ENCODE measurements around the gene ATP8B1. TPM values are rescaled to one million over a fixed set of nuclear protein-coding genes. Genes with fewer than 3 reads are reported as not detected.

The ATP8B1 gene
- polyA plus RNA-seq, 3 donors = 0.02 to 0.11 (median 0.03) TPM

DNA sequence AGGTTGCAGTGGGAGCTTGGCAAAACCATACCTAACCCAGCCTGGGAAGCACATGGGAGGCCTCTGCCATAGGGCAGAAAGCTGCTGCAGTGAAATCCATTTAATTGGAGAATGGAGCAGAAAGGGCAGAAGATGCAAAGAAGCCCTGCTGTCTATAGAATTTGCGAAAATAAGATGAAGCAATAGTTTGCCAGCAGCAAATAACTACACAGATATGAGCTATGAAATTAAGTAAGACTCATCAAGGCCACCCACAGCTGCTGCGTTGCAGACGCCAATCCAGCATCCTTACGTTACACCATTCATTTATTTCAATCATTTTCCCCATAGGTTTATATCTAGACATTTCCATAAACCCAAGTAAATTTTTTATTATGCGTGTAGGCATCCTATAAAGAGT, 21.1 kb downstream of the ATP8B1 start:
- Mint-ChIP-seq H3K4me3 (no peak overlapping the region), H3K9me3 (peaks cover 0 to 2% (median 0%) of the 10 kb centered on the region in 7 donors), H3K27me3 (ENCODE audit: low read depth in 3 of 3) (peaks cover 0 to 5% (median 3%) of the 10 kb centered on the region in 3 donors), H3K27ac (no peak overlapping the region), H3K36me3 (peaks cover 0 to 2% of the 10 kb centered on the region in 2 donors), H3K4me1 (peaks cover 24% of the 10 kb centered on the region)
- no peak overlapping the region for H3K27ac ChIP-seq (ENCODE audit: low read depth in 1 of 2, low read length in 2 of 2)
- intact Hi-C loops (cut with micrococcal nuclease) = no loop called here
- H4K20me1 ChIP-seq (ENCODE audit: insufficient read depth, low read length) = no peaks in the 10 kb centered on the region
- no peak overlapping the region for H3K4me3 ChIP-seq (replicated peaks in 1 of 3; ENCODE audit: low read depth in 2 of 3, low read length in 3 of 3)
- H3K27me3 ChIP-seq (ENCODE audit: control insufficient read depth in 2 of 2, insufficient read depth in 2 of 2, low read length in 2 of 2) = no peaks in the 10 kb centered on the region
- H3K4me2 ChIP-seq (replicated peaks; ENCODE audit: extremely low read depth, low read length, poor library complexity, severe bottlenecking) = no peak overlapping the region
- no peaks in the 10 kb centered on the region for H3K9me3 ChIP-seq (replicated peaks in 1 of 2; ENCODE audit: control insufficient read depth in 1 of 2, insufficient read depth in 1 of 2, low read length in 2 of 2)
- DNase-seq = no peak
- peaks cover 15 to 25% of the 10 kb centered on the region in 2 donors for H3K4me1 ChIP-seq (ENCODE audit: control insufficient read depth in 1 of 2, insufficient read depth in 2 of 2, low read length in 2 of 2)
- H3K79me2 ChIP-seq (ENCODE audit: insufficient read depth, low read length) = no peaks in the 10 kb centered on the region
- H3K36me3 ChIP-seq (replicated peaks in 1 of 2; ENCODE audit: control insufficient read depth in 1 of 2, insufficient read depth in 2 of 2, low read length in 2 of 2) = no peaks in the 10 kb centered on the region
- H3K9ac ChIP-seq (ENCODE audit: insufficient read depth, low read length, poor library complexity, severe bottlenecking) = no peak overlapping the region
- TF ChIP-seq CTCF (IDR thresholded peaks at IDR 0.05) = no peak
- WGBS (ENCODE audit: insufficient coverage) = no CpG with 5 or more reads among the region's 5 CpGs
- H2AFZ ChIP-seq (ENCODE audit: insufficient read depth, low read depth, low read length, poor library complexity, severe bottlenecking) = no peak overlapping the region

DNA sequence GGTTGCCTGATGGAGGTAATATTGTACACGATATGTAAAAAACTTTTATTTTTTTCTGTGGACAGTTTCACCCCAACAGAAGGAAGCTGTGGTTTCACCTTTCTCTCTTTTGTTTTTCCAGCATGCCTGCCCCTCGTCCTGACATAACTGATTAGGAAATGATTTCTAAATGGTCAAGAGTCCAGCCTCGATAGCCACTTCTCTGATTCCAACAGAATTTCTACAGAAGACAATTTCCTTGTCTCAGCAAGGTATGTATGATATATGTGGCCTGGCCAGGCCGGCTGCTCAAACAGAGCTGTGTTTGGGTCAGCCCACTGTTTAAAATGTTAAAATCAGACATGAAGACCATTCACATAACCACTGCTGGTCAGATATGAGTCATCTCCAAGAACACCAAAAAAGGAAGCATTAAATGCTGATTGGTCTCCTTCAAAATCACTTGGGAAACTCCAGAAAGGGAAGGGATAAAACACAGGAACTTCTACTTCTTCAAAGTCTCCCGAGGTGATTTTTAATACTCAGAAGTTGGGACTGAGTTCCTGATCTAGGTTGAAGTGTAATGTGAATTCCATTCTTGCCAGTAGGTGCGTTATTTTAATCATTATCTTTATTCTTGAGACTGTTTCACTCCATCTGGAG, 22.3 kb downstream of the ATP8B1 start:
- DNase-seq = peak; percentile 20 to 89 (median 65)
- peak overlapping the region in 1 of 2 donors; percentile 9 for H3K27ac ChIP-seq (ENCODE audit: low read depth in 1 of 2, low read length in 2 of 2)
- H3K4me1 ChIP-seq (ENCODE audit: control insufficient read depth in 1 of 2, insufficient read depth in 2 of 2, low read length in 2 of 2) = peaks cover 15 to 25% of the 10 kb centered on the region in 2 donors
- H3K36me3 ChIP-seq (replicated peaks in 1 of 2; ENCODE audit: control insufficient read depth in 1 of 2, insufficient read depth in 2 of 2, low read length in 2 of 2) = no peaks in the 10 kb centered on the region
- H3K4me3 ChIP-seq (replicated peaks in 1 of 3; ENCODE audit: low read depth in 2 of 3, low read length in 3 of 3) = peak overlapping the region in 1 of 3 experiments; percentile 23
- H3K4me3 Mint-ChIP-seq = peak overlapping the region in 1 of 2 donors; percentile 3
- H2AFZ ChIP-seq (ENCODE audit: insufficient read depth, low read depth, low read length, poor library complexity, severe bottlenecking) = no peak overlapping the region
- intact Hi-C loops (cut with micrococcal nuclease) = no loop called here
- peaks cover 30% of the 10 kb centered on the region for H3K4me1 Mint-ChIP-seq
- no CpG with 5 or more reads among the region's 6 CpGs for WGBS (ENCODE audit: insufficient coverage)
- peak overlapping the region in 3 of 7 donors; percentile 6 to 50 (median 15) for H3K27ac Mint-ChIP-seq
- no peaks in the 10 kb centered on the region for H3K79me2 ChIP-seq (ENCODE audit: insufficient read depth, low read length)
- no peak for TF ChIP-seq CTCF (IDR thresholded peaks at IDR 0.05)
- peaks cover 0 to 2% (median 0%) of the 10 kb centered on the region in 7 donors for H3K9me3 Mint-ChIP-seq
- no peaks in the 10 kb centered on the region for H4K20me1 ChIP-seq (ENCODE audit: insufficient read depth, low read length)
- peaks cover 0 to 5% (median 3%) of the 10 kb centered on the region in 3 donors for H3K27me3 Mint-ChIP-seq (ENCODE audit: low read depth in 3 of 3)
- no peaks in the 10 kb centered on the region for H3K36me3 Mint-ChIP-seq
- no peak overlapping the region for H3K9ac ChIP-seq (ENCODE audit: insufficient read depth, low read length, poor library complexity, severe bottlenecking)
- H3K9me3 ChIP-seq (replicated peaks in 1 of 2; ENCODE audit: control insufficient read depth in 1 of 2, insufficient read depth in 1 of 2, low read length in 2 of 2) = no peaks in the 10 kb centered on the region
- peak overlapping the region; percentile 20 for H3K4me2 ChIP-seq (replicated peaks; ENCODE audit: extremely low read depth, low read length, poor library complexity, severe bottlenecking)
- no peaks in the 10 kb centered on the region for H3K27me3 ChIP-seq (ENCODE audit: control insufficient read depth in 2 of 2, insufficient read depth in 2 of 2, low read length in 2 of 2)

Data from CD14-positive monocyte (primary cell).